ENCODE measurements around the gene FBN1.

DNA sequence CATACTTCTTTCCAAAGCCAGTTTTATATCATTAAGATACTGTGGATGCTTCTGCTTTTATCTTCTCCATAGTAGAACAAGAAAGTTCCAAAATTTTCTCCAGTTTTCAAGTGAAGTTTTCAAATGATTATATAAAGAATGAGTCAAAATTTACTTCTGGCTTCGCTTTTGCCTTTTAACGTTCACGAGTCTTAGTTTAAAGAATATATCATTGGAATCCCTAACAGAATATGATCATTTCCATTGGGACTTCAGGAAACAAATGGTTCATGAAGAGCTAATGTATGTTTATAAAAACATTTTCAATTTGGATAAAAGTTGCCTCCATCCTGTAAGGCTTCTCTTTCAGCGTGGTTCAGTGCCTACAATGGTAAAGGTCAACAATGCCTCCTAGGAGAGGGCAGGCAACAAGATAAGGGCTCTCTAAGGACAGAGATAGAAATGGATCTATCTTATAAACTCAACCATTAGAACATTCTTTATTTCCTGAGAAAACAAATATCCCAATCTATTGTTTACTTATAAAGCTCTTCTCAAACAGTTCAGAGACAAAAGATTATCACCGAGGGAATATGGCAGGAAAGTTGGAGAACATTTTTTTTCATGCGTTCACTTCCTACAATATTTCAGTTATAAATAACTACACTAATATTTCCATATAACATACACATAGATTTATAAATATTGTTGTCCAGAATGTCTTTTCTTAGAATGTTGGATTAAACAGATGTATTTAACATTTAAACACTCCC is 60.5 kb downstream of the FBN1 start:
- TF ChIP-seq, protein P1, sequence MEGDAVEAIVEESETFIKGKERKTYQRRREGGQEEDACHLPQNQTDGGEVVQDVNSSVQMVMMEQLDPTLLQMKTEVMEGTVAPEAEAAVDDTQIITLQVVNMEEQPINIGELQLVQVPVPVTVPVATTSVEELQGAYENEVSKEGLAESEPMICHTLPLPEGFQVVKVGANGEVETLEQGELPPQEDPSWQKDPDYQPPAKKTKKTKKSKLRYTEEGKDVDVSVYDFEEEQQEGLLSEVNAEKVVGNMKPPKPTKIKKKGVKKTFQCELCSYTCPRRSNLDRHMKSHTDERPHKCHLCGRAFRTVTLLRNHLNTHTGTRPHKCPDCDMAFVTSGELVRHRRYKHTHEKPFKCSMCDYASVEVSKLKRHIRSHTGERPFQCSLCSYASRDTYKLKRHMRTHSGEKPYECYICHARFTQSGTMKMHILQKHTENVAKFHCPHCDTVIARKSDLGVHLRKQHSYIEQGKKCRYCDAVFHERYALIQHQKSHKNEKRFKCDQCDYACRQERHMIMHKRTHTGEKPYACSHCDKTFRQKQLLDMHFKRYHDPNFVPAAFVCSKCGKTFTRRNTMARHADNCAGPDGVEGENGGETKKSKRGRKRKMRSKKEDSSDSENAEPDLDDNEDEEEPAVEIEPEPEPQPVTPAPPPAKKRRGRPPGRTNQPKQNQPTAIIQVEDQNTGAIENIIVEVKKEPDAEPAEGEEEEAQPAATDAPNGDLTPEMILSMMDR (IDR thresholded peaks at IDR 0.05 in 4 of 5, conservative IDR thresholded peaks at IDR 0.05 in 1 of 5) = no peak
- no peak for TF ChIP-seq POLR2A (IDR thresholded peaks at IDR 0.05)

All from gastrocnemius medialis (tissue), 4 donors.